Activated CD4-positive, alpha-beta T cell treated with anti-CD3 and anti-CD28 coated beads, Interleukin-2, amount 50 U/mL, for 24 hours (primary cell): ENCODE measurements around the gene B3GALT2.
A peak's percentile ranks its signal among the peaks of the same experiment; 100 is the strongest.

Experiments
- DNase-seq, 2 donors: peaks; one replicate each; pipeline ENCODE4 v3.0.0-alpha.2; 2020; ENCODE audit warnings: low read depth in 1 of 2, low spot score in 1 of 2

Gene B3GALT2

GRCh38 chr1:193183019-193183627, 3.3 kb downstream of the B3GALT2 start:
- DNase-seq = peak in 1 of 2 donors; percentile 33

DNA sequence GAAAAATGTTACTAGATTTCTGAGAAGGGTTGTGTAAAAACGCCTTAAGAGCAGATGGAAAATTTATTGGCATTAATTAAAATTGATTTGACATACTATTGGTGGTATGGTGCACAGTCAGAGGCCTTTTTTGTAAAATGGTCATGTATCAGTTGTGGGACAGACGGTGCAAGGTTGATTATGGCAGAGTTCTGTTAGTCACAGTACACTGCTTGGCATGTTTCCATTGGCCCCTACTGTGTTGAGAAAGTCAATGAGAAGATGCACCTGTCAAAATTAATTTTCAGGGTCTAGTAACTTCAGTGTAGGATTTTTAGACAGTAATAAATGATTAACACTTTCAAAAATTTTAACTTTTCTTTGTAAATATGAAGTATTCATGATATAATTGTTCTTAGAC, 4.4 kb downstream of the B3GALT2 start:
- DNase-seq = no peak

GRCh38 chr1:193181536-193181935, 4.9 kb downstream of the B3GALT2 start:
- DNase-seq = no peak

GRCh38 chr1:193179094-193179493, 7.3 kb downstream of the B3GALT2 start:
- DNase-seq = no peak

DNA sequence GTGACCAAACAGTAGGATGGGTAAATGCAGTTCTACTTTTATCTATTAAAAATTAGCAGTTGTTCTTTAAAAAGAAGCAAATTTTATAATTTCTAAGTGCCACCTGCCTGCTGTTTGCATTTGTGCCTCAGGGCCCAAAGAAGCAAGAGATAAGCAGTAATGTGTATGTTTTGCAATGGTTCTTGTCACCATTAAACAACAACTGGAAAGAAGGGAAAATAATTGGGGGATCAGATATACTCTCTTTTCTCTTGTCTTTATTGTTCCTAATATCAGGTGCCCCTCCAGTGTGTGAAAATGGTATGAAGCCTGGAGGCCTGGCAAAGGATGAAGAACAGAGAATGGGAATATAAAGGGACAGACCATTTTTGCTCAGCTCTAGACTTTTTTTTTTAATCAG, 9.6 kb downstream of the B3GALT2 start:
- no peak for DNase-seq

- DNase-seq = no peak
Observed at GRCh38 chr1:193176113-193176512, 10.3 kb downstream of the B3GALT2 start.

- DNase-seq = no peak
Observed at GRCh38 chr1:193157360-193157759, 29.1 kb downstream of the B3GALT2 start.

- no peak for DNase-seq
Observed at GRCh38 chr1:193156822-193157142, 29.6 kb downstream of the B3GALT2 start.

- DNase-seq = no peak
Observed at GRCh38 chr1:193156117-193156821, 30.1 kb downstream of the B3GALT2 start.

DNA sequence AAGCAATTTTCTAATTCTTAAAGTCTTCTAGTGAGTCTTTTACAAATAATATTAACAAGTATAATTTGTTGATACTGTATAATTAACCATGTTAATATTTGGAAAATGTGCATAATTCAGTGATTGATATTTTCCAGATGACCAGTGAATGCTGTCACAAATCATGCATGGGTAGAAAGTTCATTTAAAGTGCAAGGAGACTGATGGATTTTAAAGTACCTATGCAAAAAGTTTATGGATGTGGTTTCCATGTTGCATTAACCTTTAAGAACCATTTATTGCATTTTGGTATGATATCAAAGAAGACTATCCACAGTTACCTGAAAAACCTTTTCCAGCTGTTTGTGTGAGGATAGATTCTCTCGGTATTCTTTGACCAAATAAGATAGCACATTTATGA, 41.4 kb downstream of the B3GALT2 start:
- DNase-seq = no peak

DNA sequence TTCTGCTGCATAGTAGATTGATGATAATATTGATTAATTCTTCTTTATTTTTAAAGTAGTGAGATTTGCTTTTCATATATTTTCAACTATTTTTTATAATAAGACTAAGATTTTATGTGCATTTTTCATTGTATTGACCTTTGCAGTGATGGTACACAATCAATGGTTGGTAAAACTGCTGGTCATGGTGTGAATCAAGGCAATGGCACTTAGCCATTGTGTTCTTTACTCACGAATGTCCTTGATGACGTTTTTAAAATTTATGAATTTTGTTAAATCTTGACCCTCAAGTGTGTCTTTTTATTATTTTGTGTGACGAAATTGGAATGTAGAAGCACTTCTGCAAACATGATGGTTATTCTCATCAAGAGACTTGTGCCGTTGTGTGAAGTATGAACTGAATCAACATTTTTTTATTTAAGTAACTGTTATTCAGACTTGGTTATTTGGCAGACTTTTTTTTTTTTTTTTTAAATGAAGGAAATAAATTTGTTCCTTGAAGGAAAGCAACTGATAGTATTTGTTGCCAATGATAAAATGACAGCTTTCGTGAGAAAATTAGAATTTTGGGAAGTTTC, 42.0 kb downstream of the B3GALT2 start:
- no peak for DNase-seq

- no peak for DNase-seq
Observed at GRCh38 chr1:193143285-193143684, 43.1 kb downstream of the B3GALT2 start.

GRCh38 chr1:193142409-193142808, 44.0 kb downstream of the B3GALT2 start:
- no peak for DNase-seq

DNA sequence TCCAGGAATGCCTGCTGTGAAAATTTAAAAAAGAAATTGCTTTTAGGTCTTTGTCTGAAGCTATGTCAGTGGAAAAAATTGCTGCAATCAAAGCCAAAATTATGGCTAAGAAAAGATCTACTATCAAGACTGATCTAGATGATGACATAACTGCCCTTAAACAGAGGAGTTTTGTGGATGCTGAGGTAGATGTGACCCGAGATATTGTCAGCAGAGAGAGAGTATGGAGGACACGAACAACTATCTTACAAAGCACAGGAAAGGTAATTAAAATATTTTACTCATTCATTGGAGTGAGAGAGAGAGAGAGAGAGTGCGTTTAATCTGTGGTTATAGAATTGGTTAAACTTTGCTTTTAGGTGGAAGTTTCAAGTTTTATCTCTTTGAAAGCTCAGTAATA, 44.6 kb downstream of the B3GALT2 start:
- DNase-seq = no peak

DNA sequence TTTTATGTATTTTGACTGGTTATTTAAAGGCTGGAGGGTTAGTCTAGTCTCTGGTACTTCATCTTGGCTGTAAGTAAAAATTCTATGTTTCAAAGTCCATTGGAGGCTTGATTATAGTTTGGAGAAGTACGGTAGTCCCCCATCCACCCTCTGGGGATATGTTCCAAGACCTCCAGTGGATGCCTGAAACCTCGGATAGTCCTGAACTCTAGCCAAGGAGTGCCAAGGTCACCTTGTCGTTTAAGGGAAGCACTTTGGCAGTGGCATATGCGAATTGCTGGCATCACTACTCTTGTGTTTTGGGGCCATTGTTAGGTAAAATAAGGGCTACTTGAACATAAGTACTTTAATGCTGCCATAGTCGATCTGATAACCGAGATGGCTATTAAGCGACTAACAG, 46.2 kb downstream of the B3GALT2 start:
- no peak for DNase-seq

DNA sequence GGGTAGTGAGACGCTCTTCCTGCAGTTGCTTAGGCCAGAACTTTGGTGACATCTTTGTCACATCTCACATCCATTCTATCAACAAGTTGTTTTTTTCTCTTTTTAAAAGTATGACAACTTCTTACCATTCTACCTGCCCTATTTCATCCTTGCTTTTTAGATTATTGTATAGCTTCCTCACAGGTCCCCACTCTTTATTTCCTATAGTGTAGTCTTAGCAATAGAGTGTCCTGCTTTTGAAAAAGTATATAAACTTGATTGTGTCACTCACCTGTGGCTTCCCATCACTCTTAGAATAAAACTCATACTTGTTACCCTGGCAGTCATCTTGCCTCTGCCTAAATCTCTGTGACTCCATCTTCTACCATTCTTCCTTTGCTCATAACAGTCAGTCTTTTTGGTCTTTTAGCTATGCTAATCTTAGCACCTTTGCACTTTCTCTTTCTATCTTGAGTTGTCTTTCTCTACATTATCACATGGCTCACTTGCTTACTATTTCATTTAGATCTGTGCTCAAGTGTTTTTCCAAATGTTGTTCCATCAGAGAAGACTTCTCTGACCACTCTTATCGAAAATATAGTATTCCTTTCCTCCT, 55.0 kb downstream of the B3GALT2 start:
- no peak for DNase-seq
